ENCODE measurements around the gene COX7C.

COX7C gene

GRCh38 chr5:86665984-86666760 is 48.4 kb downstream of the COX7C start:
- DNase-seq = no peak

GRCh38 chr5:86666981-86667380 is 49.2 kb downstream of the COX7C start:
- no peak for DNase-seq
